SK-N-MC (cell line): Measurements from ENCODE around the gene CARM1.

Source experiments
- DNase-seq: peaks from one replicate; pipeline ENCODE4 v3.0.0-alpha.2; 2011; ENCODE audit warnings: low read depth, low spot score
- H3K27ac ChIP-seq: fragments of 200-600 bp; sonication (generic); 2 replicates; pipeline ENCODE4 v1.5.1; 2016; ENCODE audit warnings: mixed run types
- H3K36me3 ChIP-seq: fragments of 200-600 bp; sonication (generic); 2 replicates; pipeline ENCODE4 v1.6.1; 2017; ENCODE audit warnings: antibody characterized with exemption, low read length, mixed read lengths; ENCODE audit not compliant: insufficient read depth
- H3K4me3 ChIP-seq: fragments of 200-600 bp; sonication (generic); 2 replicates; pipeline ENCODE4 v1.5.1; 2016
- H3K9ac ChIP-seq: fragments of 200-600 bp; sonication (generic); 2 replicates; pipeline ENCODE4 v1.8.0; 2017; ENCODE audit warnings: mixed run types, mixed read lengths; ENCODE audit not compliant: insufficient read length
- H3K9me3 ChIP-seq: fragments of 200-600 bp; sonication (generic); 2 replicates; pipeline ENCODE4 v1.6.1; 2017; ENCODE audit warnings: low read depth, mild to moderate bottlenecking, antibody characterized with exemption, low read length, moderate library complexity, mixed read lengths
- EZH2 ChIP-seq: fragments of 200-600 bp; sonication (generic); IDR thresholded peaks from one replicate; pipeline ENCODE4 v1.6.1; 2017; ENCODE audit warnings: antibody characterized with exemption
- FOXP2 ChIP-seq: optimal IDR thresholded peaks from 2 replicates; pipeline ENCODE3; 2011; ENCODE audit warnings: mild to moderate bottlenecking, moderate library complexity; ENCODE audit not compliant: insufficient read depth; ENCODE audit errors: extremely low read length, control extremely low read depth
- POLR2AphosphoS5 ChIP-seq: IDR thresholded peaks from 2 replicates; pipeline ENCODE4 v1.6.1; 2012; ENCODE audit warnings: mild to moderate bottlenecking, low read depth, low read length, borderline replicate concordance

CARM1 gene

DNA sequence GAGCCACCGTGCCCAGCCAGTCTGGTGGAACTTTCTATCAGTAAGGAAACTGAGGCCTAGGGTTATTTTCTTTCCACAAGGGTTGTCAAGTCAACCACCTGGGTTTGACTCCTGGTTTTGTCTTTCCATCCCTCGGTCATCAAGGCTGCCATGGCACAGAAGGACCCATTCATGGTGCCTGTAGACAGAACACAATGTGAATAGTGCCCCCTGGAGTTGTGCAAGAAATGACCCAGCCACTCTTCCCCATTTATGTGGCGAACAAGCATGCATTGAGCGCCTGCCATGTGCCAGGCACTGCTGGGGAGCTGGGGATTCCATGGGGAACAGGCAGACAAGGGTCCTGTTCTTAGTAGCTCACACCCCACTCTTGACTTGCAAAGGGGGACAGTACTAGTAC is 93.5 kb downstream of the CARM1 start:
- no peak for DNase-seq
- Histone ChIP-seq H3K9ac (no peak overlapping the region), H3K36me3 (peaks cover 13% of the 10 kb centered on the region; the same call in 1 of the 2 replicates), H3K27ac (no peak overlapping the region), H3K9me3 (no peaks in the 10 kb centered on the region), H3K4me3 (no peak overlapping the region)
- no peak for TF ChIP-seq FOXP2
- no peak for TF ChIP-seq EZH2
- no peak for TF ChIP-seq POLR2AphosphoS5

- no peak overlapping the region for H3K9ac ChIP-seq
- DNase-seq, result no peak
- peaks cover 13% of the 10 kb centered on the region; the same call in 1 of the 2 replicates for H3K36me3 ChIP-seq
- H3K4me3 ChIP-seq, result no peak overlapping the region
- no peak overlapping the region for H3K27ac ChIP-seq
- no peaks in the 10 kb centered on the region for H3K9me3 ChIP-seq
- no peak for TF ChIP-seq FOXP2
- TF ChIP-seq EZH2, result no peak
- TF ChIP-seq POLR2AphosphoS5, result no peak
Observed at GRCh38 chr19:10965398-10965797, 94.0 kb downstream of the CARM1 start.

DNA sequence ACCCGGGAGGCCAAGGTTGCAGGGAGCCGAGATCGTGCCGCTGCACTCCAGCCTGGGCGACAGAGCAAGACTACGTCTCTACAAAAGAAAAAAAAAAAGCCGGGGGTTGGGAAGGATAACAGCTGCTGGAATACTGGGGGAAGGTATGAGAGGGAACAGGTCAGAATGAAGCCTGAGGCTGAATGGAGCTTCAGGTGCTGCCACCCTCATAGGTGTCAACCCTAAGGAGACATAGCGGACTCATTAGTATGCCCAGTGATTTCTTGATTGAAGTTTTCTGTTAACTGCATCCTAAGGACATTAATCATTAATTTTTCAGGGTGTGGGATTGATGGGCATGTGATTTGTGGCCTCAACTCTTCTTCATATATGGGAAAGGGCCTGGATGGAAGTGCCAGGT is 95.5 kb downstream of the CARM1 start:
- DNase-seq, result no peak
- Histone ChIP-seq H3K36me3 (peaks cover 13% of the 10 kb centered on the region; the same call in 1 of the 2 replicates), H3K9me3 (no peaks in the 10 kb centered on the region), H3K4me3 (no peak overlapping the region), H3K27ac (0 out of 2 replicates have a peak overlapping the region, but pooled peaks have one; percentile 36), H3K9ac (no peak overlapping the region)
- no peak for TF ChIP-seq EZH2
- TF ChIP-seq FOXP2, result no peak
- TF ChIP-seq POLR2AphosphoS5, result no peak

GRCh38 chr19:10968527-10969135 is 97.3 kb downstream of the CARM1 start:
- no peak overlapping the region for H3K9ac ChIP-seq

DNA sequence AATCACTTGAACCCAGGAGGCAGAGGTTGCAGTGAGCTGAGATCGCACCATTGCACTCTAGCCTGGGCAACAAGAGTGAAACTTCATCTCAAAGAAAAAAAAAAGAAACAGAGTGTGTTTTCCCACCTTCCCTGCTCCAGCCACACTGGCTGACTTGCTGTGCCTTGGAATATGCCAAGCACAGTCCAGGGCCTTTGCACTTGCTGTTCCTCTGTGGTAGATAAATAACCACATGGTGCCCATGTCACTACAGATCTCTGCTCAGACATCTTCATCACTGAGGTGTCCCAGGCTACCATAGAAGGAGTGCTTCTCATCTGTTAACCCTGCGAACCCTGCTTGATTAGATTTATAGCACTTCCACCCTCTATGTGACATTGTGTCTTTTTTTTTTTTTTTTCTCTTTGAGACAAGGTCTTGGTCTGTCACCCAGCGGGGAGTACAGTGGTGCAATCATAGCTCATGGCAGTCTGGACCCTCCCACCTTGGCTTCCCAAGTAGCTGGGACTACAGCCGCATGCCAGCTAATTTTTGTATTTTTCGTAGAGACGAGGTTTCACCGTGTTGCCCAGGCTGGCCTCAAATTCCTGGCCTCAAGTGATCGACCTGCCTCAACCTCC is 99.9 kb downstream of the CARM1 start:
- Histone ChIP-seq H3K9ac (no peak overlapping the region), H3K36me3 (peaks cover 9% of the 10 kb centered on the region; the same call in 1 of the 2 replicates), H3K4me3 (no peak overlapping the region), H3K27ac (no peak overlapping the region), H3K9me3 (no peaks in the 10 kb centered on the region)
- no peak for DNase-seq
- TF ChIP-seq EZH2 (no peak), POLR2AphosphoS5 (no peak), FOXP2 (no peak)

More at GRCh38 chr19:10968527-10969135, 97.3 kb downstream of the CARM1 start:
- TF ChIP-seq FOXP2, result no peak
- TF ChIP-seq EZH2, result no peak
- TF ChIP-seq POLR2AphosphoS5, result no peak
- Histone ChIP-seq H3K27ac (no peak overlapping the region), H3K36me3 (peaks cover 22% of the 10 kb centered on the region; the same call in 1 of the 2 replicates), H3K9me3 (no peaks in the 10 kb centered on the region), H3K4me3 (no peak overlapping the region)
- DNase-seq, result no peak
